SK-N-SH (cell line): ENCODE measurements around the gene NSD2. TPM values are rescaled to one million over a fixed set of nuclear protein-coding genes. Genes with fewer than 3 reads are reported as not detected.

Experiments
- CTCF ChIA-PET: fragments of 300-600, 350-600 bp; formaldehyde crosslinking; extraction: SDS; loops from one replicate; lab custom pipeline; 2021; lab: Yijun Ruan, JAX
- POLR2A ChIA-PET: fragments of 350-600 bp; sonication (Branson Sonifier 250); formaldehyde crosslinking; extraction: SDS; loops from one replicate; lab custom pipeline; 2020; ENCODE audit warnings: antibody characterized with exemption, inconsistent platforms; lab: Yijun Ruan, JAX
- DNase-seq: peaks from one replicate; pipeline ENCODE4 v3.0.0; 2012
- H2AFZ ChIP-seq: fragments of 200-600 bp; sonication (generic); 2 replicates; pipeline ENCODE4 v1.8.1; 2016; ENCODE audit warnings: antibody characterized with exemption, mild to moderate bottlenecking, low read depth
- H3F3A ChIP-seq: fragments of 200-600 bp; sonication (generic); replicated peaks from 2 replicates; pipeline ENCODE3; 2016; ENCODE audit warnings: antibody characterized with exemption, mild to moderate bottlenecking; ENCODE audit not compliant: insufficient read depth
- H3K27ac ChIP-seq, 2 experiments: fragments of 200-500 bp in 1 of 2; fragments of 200-600 bp in 1 of 2; sonication (Bioruptor generic) in 1 of 2; sonication (generic), shearing (Covaris generic) in 1 of 2; 2 replicates each; pipeline versions ENCODE4 v1.5.1 to v1.6.1; 2014 to 2016; ENCODE audit warnings: low read depth in 2 of 2, inconsistent platforms in 1 of 2, low read length in 1 of 2, mild to moderate bottlenecking in 1 of 2, mixed read lengths in 1 of 2
- H3K27me3 ChIP-seq: fragments of 200-600 bp; sonication (generic), shearing (Covaris generic); 2 replicates; pipeline ENCODE4 v1.6.1; 2016; ENCODE audit warnings: mixed run types; ENCODE audit not compliant: insufficient read depth
- H3K36me3 ChIP-seq, 2 experiments: fragments of 200-500 bp in 1 of 2; fragments of 200-600 bp in 1 of 2; sonication (Bioruptor generic) in 1 of 2; sonication (generic) in 1 of 2; replicated peaks in 1 of 2; 2 replicates each; pipeline versions ENCODE3 to v1.5.1; 2014 to 2016; ENCODE audit warnings: low read length in 1 of 2, mild to moderate bottlenecking in 1 of 2; ENCODE audit not compliant: insufficient read depth in 2 of 2, control insufficient read depth in 1 of 2
- H3K4me1 ChIP-seq, 2 experiments: fragments of 200-500 bp in 1 of 2; fragments of 200-600 bp in 1 of 2; sonication (Bioruptor generic) in 1 of 2; sonication (generic), shearing (Covaris generic) in 1 of 2; 2 replicates each; pipeline versions ENCODE4 v1.5.1 to v1.6.1; 2014 to 2016; ENCODE audit warnings: low read depth in 1 of 2, low read length in 1 of 2, mixed run types in 1 of 2; ENCODE audit not compliant: insufficient read depth in 2 of 2, control insufficient read depth in 1 of 2
- H3K4me2 ChIP-seq: fragments of 200-600 bp; sonication (generic), shearing (Covaris generic); 2 replicates; pipeline ENCODE4 v1.6.1; 2017; ENCODE audit warnings: mixed run types
- H3K4me3 ChIP-seq, 2 experiments: fragments of 200-500 bp in 1 of 2; fragments of 200-600 bp in 1 of 2; sonication (Bioruptor generic) in 1 of 2; sonication (generic), shearing (Covaris generic) in 1 of 2; 2 replicates each; pipeline versions ENCODE4 v1.5.1 to v1.8.1; 2014 to 2016; ENCODE audit warnings: low read depth in 2 of 2, inconsistent platforms in 1 of 2, low read length in 1 of 2, mild to moderate bottlenecking in 1 of 2, mixed read lengths in 1 of 2, moderate library complexity in 1 of 2
- H3K79me2 ChIP-seq: fragments of 200-600 bp; sonication (generic); 2 replicates; pipeline ENCODE4 v1.8.1; 2017; ENCODE audit warnings: mild to moderate bottlenecking; ENCODE audit not compliant: insufficient read depth
- H3K9ac ChIP-seq: fragments of 200-600 bp; sonication (generic); 2 replicates; pipeline ENCODE4 v1.6.1; 2017; ENCODE audit warnings: mixed run types
- H3K9me2 ChIP-seq: fragments of 200-600 bp; sonication (generic); 2 replicates; pipeline ENCODE4 v1.6.1; 2017; ENCODE audit warnings: mixed run types
- H3K9me3 ChIP-seq: fragments of 200-600 bp; sonication (generic); 2 replicates; pipeline ENCODE4 v1.6.1; 2017; ENCODE audit warnings: mixed run types, mild to moderate bottlenecking, moderate library complexity
- H4K20me1 ChIP-seq: fragments of 200-600 bp; sonication (generic); 2 replicates; pipeline ENCODE4 v1.6.1; 2017; ENCODE audit warnings: mild to moderate bottlenecking, mixed run types; ENCODE audit not compliant: insufficient read depth
- CTCF ChIP-seq: fragments of 200-600 bp; sonication (generic); IDR thresholded peaks from 2 replicates; pipeline ENCODE4 v1.6.1; 2017; ENCODE audit warnings: antibody characterized with exemption, mild to moderate bottlenecking, moderate library complexity
- ELF1 ChIP-seq: IDR thresholded peaks from 2 replicates; pipeline ENCODE4 v1.4.0; 2012
- FOXM1 ChIP-seq: IDR thresholded peaks from 2 replicates; pipeline ENCODE4 v1.4.0; 2012; ENCODE audit warnings: low read depth, mild to moderate bottlenecking
- GABPA ChIP-seq: IDR thresholded peaks from 2 replicates; pipeline ENCODE4 v1.4.0; 2012; ENCODE audit warnings: low read depth, mild to moderate bottlenecking
- IRF3 ChIP-seq: fragments of 150-350 bp; IDR thresholded peaks from 2 replicates; pipeline ENCODE4 v1.6.1; 2016; ENCODE audit warnings: mild to moderate bottlenecking, low read depth, low read length
- JUND ChIP-seq: IDR thresholded peaks from 2 replicates; pipeline ENCODE4 v1.4.0; 2012
- MAX ChIP-seq: IDR thresholded peaks from 2 replicates; pipeline ENCODE4 v1.4.0; 2012; ENCODE audit warnings: low read depth
- MXI1 ChIP-seq: IDR thresholded peaks from 2 replicates; pipeline ENCODE4 v1.6.1; 2012; ENCODE audit warnings: mild to moderate bottlenecking, low read depth, low read length, improper control_type of control experiment
- NFIC ChIP-seq: IDR thresholded peaks from 2 replicates; pipeline ENCODE4 v1.4.0; 2012; ENCODE audit warnings: borderline replicate concordance
- NRF1 ChIP-seq: IDR thresholded peaks from 2 replicates; pipeline ENCODE4 v1.6.1; 2012; ENCODE audit warnings: low read depth, mild to moderate bottlenecking, low read length
- RCOR1 ChIP-seq: fragments of 150-350 bp; IDR thresholded peaks from 2 replicates; pipeline ENCODE4 v1.6.1; 2017; ENCODE audit warnings: antibody characterized with exemption, low read length
- TCF12 ChIP-seq: IDR thresholded peaks from 2 replicates; pipeline ENCODE4 v1.4.0; 2012
- TEAD4 ChIP-seq: IDR thresholded peaks from 2 replicates; pipeline ENCODE4 v1.4.0; 2012; ENCODE audit warnings: mild to moderate bottlenecking, borderline replicate concordance; ENCODE audit not compliant: insufficient read depth
- YY1 ChIP-seq: IDR thresholded peaks from 2 replicates; pipeline ENCODE4 v1.4.0; 2012; ENCODE audit warnings: low read depth, mild to moderate bottlenecking
- ZBTB33 ChIP-seq: IDR thresholded peaks from 2 replicates; pipeline ENCODE4 v1.4.0; 2012; ENCODE audit warnings: low read depth, borderline replicate concordance
- WGBS: methylation state at CpG from one replicate; pipeline ENCODE4 v1.1.6; 2017; ENCODE audit warnings: low lambda C conversion rate; 5-methylcytosine and 5-hydroxymethylcytosine counted together
- polyA plus RNA-seq, 3 experiments: library from polyadenylated mRNA; depleted of rRNA; stranded (reverse); fragments of >200 nt; gene quantifications; 2 replicates each; pipeline ENCODE4 v1.2.3, GENCODE V29; 2012

Gene NSD2
- polyA plus RNA-seq, 1 of the 3 experiments (the other 2 are of a cell fraction), result 34.2 TPM

- Histone ChIP-seq H3K4me2 (no peak overlapping the region), H3K9ac (no peak overlapping the region), H3K9me3 (no peaks in the 10 kb centered on the region), H4K20me1 (peaks cover 95% of the 10 kb centered on the region), H3K4me1 (peaks cover 0 to 3% of the 10 kb centered on the region in 2 experiments; a peak in 1 of 4 replicates), H3F3A (peaks cover 12% of the 10 kb centered on the region), H2AFZ (no peak overlapping the region), H3K36me3 (no peaks in the 10 kb centered on the region), H3K9me2 (no peaks in the 10 kb centered on the region), H3K79me2 (peaks cover 100% of the 10 kb centered on the region), H3K27ac (no peak overlapping the region), H3K27me3 (no peaks in the 10 kb centered on the region), H3K4me3 (no peak overlapping the region)
- no peak for DNase-seq
- 77% methylated on average over 2 of the region's 2 CpGs for WGBS
- TF ChIP-seq CTCF (no peak), ZBTB33 (no peak), GABPA (no peak), NFIC (no peak), TCF12 (no peak), ELF1 (no peak), RCOR1 (no peak), MXI1 (no peak), IRF3 (no peak), NRF1 (no peak), MAX (no peak), YY1 (no peak), TEAD4 (no peak)
- CTCF ChIA-PET, result interaction anchor here (1.0 to 7.6 kb wide), 3 partner anchors 12 to 72 kb away, joined by 3 to 104 read pairs (median 5); no protein-coding TSS in a partner anchor
- POLR2A ChIA-PET, result no interaction called here
Observed at GRCh38 chr4:1885414-1885813, 14.2 kb downstream of the NSD2 start.

- H3K27me3 ChIP-seq, result no peaks in the 10 kb centered on the region
- no peaks in the 10 kb centered on the region for H3K9me3 ChIP-seq
- no peak overlapping the region for H3K4me3 ChIP-seq
- H3F3A ChIP-seq, result peaks cover 12% of the 10 kb centered on the region
- WGBS, result 81% methylated on average over 2 of the region's 2 CpGs
- no peak for DNase-seq
- H3K4me2 ChIP-seq, result no peak overlapping the region
- ChIA-PET POLR2A (no interaction called here), CTCF (interaction anchor here (0.8 to 7.6 kb wide), 6 partner anchors 9 to 165 kb away, joined by 3 to 104 read pairs (median 4); partner anchors contain the start of gene TACC3)
- TF ChIP-seq GABPA (no peak), FOXM1 (no peak), IRF3 (no peak), YY1 (no peak), JUND (no peak), MXI1 (no peak), RCOR1 (no peak)
- H3K79me2 ChIP-seq, result peaks cover 100% of the 10 kb centered on the region
- H3K4me1 ChIP-seq, result peaks cover 0 to 3% of the 10 kb centered on the region in 2 experiments; a peak in 1 of 4 replicates
- H2AFZ ChIP-seq, result no peak overlapping the region
- H3K27ac ChIP-seq, result peak overlapping the region in 1 of 2 experiments; percentile 11; a peak in 1 of 4 replicates
- no peaks in the 10 kb centered on the region for H3K36me3 ChIP-seq
- H4K20me1 ChIP-seq, result peaks cover 94% of the 10 kb centered on the region; the same call in 1 of the 2 replicates
- no peaks in the 10 kb centered on the region for H3K9me2 ChIP-seq
- no peak overlapping the region for H3K9ac ChIP-seq
Observed at GRCh38 chr4:1887052-1887451, 15.9 kb downstream of the NSD2 start.
